GM19035 (cell line): ENCODE data around the gene EIF4G3.
"Not testable (repeated sequence)": the region's sequence is repeated elsewhere in the genome, so short reads cannot be mapped to it uniquely, and the experiment has no call there.

Source experiments
- ATAC-seq: cut with Tn5 transposase; IDR thresholded peaks from one replicate; pipeline ENCODE4 v1.9.1; 2021; ENCODE audit not compliant: unreplicated experiment

EIF4G3 gene

DNA sequence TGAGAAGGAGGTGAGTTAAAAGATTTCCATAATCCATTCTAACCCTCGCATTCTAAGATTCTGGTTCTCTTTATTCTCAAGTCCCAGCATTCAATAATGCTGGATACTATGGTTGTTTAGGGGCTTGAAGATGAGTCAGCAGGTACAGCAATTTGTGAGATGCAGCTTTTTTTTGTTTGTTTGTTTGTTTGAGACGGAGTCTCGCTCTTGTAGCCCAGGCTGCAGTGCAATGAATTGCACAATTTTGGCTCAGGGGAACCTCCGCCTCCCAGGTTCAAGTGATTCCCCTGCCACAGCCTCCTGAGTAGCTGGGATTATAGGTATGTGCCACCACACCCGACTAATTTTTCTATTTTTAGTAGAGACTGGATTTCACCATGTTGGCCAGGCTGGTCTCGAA is 23.3 kb downstream of the EIF4G3 start:
- no peak for ATAC-seq

DNA sequence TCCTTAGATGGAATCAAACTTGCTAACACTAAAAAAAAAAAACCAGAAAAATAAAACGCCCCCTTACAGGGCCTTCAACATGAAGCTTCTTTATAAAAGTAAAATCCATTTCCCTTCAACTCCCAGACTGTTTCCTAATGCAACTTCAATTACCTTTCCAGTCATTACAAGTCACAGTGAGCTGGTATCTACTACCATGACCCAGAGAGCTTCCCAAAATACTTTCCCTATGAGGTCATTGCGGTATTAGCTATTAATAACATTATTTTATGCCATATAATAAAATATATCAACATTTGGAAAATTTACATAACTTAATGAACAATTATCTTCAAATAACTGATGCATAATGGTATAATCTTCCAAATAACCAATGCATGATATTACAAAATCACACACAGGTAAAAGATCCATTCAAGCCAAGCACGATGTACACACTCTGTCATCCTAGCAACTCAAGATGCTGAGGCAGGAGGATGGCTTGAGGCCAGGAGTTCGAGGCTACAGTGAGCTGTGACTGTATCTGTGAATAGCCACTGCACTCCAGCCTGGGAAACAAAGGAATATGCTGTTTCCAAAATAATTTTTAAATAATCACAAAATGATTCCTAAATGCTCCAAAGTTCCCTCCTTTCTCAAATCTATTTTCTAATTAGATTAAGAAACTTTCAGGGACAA is 24.1 kb downstream of the EIF4G3 start:
- ATAC-seq: no peak

DNA sequence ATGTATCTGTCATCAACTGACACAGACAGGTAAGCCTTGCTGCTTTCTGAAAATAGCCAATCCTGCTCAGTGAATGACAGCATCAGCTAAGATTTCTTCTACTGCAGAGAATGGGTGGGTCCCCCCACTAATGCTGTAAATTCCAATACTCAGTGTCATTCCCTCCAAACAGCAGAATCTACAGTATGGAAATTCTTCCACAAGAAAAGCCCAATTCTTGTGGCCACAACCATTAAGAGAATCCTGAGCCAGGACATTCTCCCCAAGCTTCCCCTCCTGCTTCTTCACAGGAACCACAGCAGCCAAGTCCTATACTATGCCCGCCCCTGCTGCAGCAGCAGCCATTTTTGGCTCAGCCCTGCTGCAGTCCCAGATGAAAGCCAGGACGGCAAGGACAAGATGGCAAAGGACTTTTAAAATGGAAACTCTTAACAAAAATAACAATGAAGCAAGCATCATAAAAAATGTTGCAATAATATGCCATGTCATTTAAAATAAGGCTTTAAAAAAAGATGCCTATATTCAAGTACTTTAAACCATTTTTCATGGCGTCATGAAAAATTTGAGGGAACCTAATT is 26.8 kb downstream of the EIF4G3 start:
- no peak for ATAC-seq

- no peak for ATAC-seq
Observed at GRCh38 chr1:21149430-21149854, 27.3 kb downstream of the EIF4G3 start.

GRCh38 chr1:21143752-21144151 is 32.9 kb downstream of the EIF4G3 start:
- no peak for ATAC-seq

- ATAC-seq: no peak
Observed at GRCh38 chr1:21143138-21143537, 33.6 kb downstream of the EIF4G3 start.

GRCh38 chr1:21141030-21141429 is 35.7 kb downstream of the EIF4G3 start:
- no peak for ATAC-seq

DNA sequence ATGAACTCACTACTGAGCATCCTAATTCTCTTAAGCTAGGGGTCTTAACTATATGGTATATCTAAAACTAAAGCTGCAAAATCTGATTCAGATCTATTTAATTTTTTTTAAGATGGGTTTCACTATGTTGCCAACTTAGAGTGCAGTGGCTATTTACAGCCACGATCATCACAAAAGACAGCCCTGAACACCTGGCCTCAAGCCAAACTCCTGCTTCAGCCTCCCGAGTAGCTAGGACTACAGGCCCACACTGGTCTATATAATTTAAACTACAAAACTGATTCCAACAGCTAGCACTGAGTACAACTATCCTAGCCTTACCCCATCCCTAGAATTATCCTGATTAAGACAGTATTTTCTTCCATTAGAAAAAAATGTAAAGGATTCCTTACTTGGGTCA is 37.1 kb downstream of the EIF4G3 start:
- no peak for ATAC-seq

- not testable (repeated sequence) for ATAC-seq
Observed at GRCh38 chr1:21136344-21136743, 40.4 kb downstream of the EIF4G3 start.

DNA sequence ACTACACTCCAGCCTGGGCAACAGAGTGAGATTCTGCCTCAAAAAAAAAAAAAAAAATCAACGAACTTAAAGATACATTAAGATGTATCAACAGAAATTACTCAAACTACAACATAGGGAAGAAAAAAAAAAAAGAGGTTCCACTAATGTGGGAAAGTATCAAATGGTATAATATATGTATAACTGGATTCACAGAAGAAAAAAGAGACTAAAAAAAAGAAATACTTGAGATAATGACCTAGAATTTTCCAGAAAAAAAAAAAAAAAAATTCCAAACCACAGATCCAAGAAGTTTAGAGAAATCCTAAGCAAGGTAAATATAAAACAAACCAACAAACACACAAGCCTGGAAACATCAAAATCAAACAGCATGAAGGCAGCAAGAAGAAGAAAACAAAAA is 45.5 kb downstream of the EIF4G3 start:
- ATAC-seq: no peak

- ATAC-seq: no peak
Observed at GRCh38 chr1:21129407-21129806, 47.3 kb downstream of the EIF4G3 start.

DNA sequence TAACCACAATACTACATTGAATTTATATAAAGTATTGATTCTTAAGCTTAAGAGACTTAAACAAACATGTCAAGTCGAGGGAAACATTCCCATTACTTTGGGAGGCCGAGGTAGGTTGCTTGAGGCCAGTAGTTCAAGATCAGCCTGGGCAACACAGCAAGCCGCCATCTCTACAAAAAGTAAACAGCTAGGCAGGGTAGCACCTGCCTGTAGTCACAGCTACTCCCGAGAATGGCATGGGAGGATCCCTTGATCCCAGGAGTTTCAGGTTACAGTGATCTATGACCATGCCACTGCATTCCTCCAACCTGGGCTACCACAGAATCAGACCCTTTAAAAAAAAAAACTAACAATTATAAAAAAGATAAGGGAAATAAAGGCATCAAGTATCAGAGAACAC is 50.4 kb downstream of the EIF4G3 start:
- ATAC-seq: no peak

GRCh38 chr1:21124846-21125245 is 51.9 kb downstream of the EIF4G3 start:
- ATAC-seq: no peak

DNA sequence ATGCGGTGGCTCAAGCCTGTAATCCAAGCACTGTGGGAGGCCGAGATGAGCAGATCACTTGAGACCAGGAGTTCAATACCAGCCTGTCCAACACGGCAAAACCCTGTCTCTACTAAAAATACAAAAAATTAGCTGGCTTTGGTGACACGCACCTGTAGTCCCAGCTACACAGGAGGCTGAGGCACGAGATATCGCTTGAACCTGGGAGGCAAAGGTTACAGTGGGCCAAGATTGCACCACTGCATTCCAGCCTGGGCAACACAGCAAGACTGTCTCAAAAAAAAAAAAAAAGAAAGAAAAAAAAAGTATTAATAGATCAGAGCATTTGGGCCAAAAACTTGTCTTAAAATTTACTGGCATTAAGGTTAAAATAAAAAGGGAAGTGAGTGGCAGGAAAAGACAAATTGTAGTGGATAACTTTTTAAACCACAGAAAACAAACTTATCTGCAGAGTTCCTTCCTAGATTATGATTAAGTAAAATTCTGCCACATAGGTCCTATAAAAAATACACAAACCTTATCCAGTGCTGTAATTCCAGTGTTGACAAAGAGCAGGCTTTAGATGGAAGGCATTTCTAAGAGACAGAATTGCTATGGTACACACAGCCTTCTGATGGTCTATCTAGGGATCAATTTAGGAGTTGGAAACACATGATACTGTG is 53.3 kb downstream of the EIF4G3 start:
- ATAC-seq: no peak

- ATAC-seq: no peak
Observed at GRCh38 chr1:21121764-21122471, 54.8 kb downstream of the EIF4G3 start.

GRCh38 chr1:21118167-21118566 is 58.5 kb downstream of the EIF4G3 start:
- ATAC-seq: no peak

DNA sequence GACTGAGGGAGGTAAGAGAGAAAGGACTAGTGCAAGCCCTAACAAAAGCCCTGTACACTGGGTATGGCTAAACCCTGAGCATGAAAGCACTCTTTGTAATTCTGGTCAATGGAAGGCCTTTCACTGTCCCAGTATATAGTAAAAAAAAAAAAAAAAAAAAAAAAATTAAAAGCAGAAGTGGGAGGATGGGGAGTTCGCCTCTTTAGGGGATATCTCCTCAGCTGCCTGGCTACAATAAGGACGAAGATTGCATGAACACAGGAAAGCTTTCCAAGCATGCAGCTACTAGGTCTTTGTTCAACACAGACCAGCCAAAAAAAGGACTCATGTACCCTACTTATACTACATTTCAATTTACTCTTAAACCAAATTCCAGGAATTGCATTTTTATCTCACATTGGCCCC is 59.1 kb downstream of the EIF4G3 start:
- no peak for ATAC-seq

GRCh38 chr1:21117159-21117558 is 59.5 kb downstream of the EIF4G3 start:
- no peak for ATAC-seq

GRCh38 chr1:21115098-21115760 is 61.5 kb downstream of the EIF4G3 start:
- no peak for ATAC-seq

DNA sequence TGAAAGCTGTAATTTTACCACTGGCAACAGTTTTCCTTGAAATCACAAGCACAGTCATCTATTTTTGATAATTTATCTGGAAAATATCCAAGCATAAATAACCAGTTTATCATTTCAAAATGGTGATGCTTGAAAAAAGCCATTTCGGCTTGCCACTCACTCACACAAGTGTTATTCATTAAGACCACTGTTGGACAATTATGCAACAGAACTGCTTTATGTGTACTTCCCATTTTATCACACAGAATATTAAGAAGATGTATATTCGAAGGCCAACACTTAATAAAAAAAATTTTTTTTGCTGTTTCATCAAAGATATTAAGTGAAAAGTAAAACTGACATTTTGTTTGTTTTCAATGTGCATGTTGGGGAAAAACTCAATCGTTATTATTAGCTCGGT is 62.3 kb downstream of the EIF4G3 start:
- no peak for ATAC-seq

- no peak for ATAC-seq
Observed at GRCh38 chr1:21110163-21110562, 66.5 kb downstream of the EIF4G3 start.
